ENCODE measurements around the gene PIEZO2. TPM values are rescaled to one million over a fixed set of nuclear protein-coding genes. Genes with fewer than 3 reads are reported as not detected.

PIEZO2 gene
- total and polyA plus RNA-seq, 2 experiments from 2014 or later = 24.5 to 70.8 TPM

DNA sequence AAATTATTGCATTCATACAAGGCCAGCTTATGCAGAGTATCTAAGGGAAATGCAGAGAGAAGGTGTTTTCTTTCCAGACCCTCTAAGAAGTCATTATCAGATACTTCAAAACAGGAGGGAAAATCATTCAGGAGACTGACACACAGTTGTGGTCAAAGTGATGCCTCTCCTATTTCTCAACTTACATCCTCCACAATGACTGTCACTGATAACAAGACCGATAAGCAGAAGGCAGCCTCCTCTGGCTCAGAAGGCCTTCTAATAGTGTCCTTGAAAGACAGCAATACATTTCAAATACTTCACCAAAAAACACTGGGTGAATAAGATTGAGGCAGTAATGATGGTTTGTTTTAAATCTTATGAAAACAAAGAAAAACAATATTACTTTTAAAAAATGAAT, 199.7 kb downstream of the PIEZO2 start:
- peaks cover 2% of the 10 kb centered on the region for H3K79me2 ChIP-seq
- H3K27me3 ChIP-seq = no peaks in the 10 kb centered on the region
- peaks cover 13% of the 10 kb centered on the region for H3K9me3 ChIP-seq (ENCODE audit: low read depth)
- no peak overlapping the region for H2AFZ ChIP-seq
- no peaks in the 10 kb centered on the region for H4K20me1 ChIP-seq (ENCODE audit: insufficient read depth, poor library complexity, severe bottlenecking)
- no peaks in the 10 kb centered on the region for H3K9me2 ChIP-seq (replicated peaks; ENCODE audit: insufficient read depth)
- H3K27ac ChIP-seq = no peak overlapping the region
- no peaks in the 10 kb centered on the region for H3K36me3 ChIP-seq (replicated peaks; ENCODE audit: insufficient read depth, low read depth)
- 34% methylated on average over 1 of the region's 1 CpG for WGBS (ENCODE audit: low lambda C conversion rate, missing lambda C conversion rate)
- H3K4me1 ChIP-seq (ENCODE audit: insufficient read depth) = no peaks in the 10 kb centered on the region
- TF ChIP-seq EZH2 (IDR thresholded peaks at IDR 0.05; ENCODE audit: borderline replicate concordance) = no peak
- TF ChIP-seq, protein P1, sequence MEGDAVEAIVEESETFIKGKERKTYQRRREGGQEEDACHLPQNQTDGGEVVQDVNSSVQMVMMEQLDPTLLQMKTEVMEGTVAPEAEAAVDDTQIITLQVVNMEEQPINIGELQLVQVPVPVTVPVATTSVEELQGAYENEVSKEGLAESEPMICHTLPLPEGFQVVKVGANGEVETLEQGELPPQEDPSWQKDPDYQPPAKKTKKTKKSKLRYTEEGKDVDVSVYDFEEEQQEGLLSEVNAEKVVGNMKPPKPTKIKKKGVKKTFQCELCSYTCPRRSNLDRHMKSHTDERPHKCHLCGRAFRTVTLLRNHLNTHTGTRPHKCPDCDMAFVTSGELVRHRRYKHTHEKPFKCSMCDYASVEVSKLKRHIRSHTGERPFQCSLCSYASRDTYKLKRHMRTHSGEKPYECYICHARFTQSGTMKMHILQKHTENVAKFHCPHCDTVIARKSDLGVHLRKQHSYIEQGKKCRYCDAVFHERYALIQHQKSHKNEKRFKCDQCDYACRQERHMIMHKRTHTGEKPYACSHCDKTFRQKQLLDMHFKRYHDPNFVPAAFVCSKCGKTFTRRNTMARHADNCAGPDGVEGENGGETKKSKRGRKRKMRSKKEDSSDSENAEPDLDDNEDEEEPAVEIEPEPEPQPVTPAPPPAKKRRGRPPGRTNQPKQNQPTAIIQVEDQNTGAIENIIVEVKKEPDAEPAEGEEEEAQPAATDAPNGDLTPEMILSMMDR (IDR thresholded peaks at IDR 0.05; ENCODE audit: poor library complexity) = no peak
- no peak for DNase-seq (ENCODE audit: low spot score)
- no peak overlapping the region for H3K4me3 ChIP-seq
- H3K4me2 ChIP-seq = no peak overlapping the region

DNA sequence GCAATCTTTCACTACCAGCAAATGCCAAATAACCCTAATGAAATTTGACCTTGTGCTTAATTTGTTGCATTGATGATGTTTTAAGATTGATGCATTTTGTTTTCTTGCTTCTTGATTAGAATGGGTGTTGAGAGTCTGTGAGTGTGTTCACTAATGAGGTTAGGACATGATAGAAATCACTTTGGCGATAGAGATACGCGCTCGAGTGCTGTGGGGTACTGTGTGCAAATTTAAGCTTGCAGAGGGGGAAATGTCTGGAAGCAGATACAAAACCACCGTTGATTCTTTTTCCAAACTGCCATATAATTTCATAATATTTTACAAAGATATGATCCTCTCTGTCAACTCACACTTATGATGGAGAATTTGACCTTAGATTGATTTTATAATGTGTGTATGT, 200.9 kb downstream of the PIEZO2 start:
- no peak for DNase-seq (ENCODE audit: low spot score)
- H3K27ac ChIP-seq = no peak overlapping the region
- H3K4me3 ChIP-seq = no peak overlapping the region
- H4K20me1 ChIP-seq (ENCODE audit: insufficient read depth, poor library complexity, severe bottlenecking) = no peaks in the 10 kb centered on the region
- H3K27me3 ChIP-seq = no peaks in the 10 kb centered on the region
- no peaks in the 10 kb centered on the region for H3K4me1 ChIP-seq (ENCODE audit: insufficient read depth)
- H3K4me2 ChIP-seq = no peak overlapping the region
- no peak overlapping the region for H2AFZ ChIP-seq
- TF ChIP-seq, protein P1 (IDR thresholded peaks at IDR 0.05; ENCODE audit: poor library complexity) = no peak
- TF ChIP-seq EZH2 (IDR thresholded peaks at IDR 0.05; ENCODE audit: borderline replicate concordance) (no peak), EZH2phosphoT487 (IDR thresholded peaks at IDR 0.05; ENCODE audit: low read depth, severe bottlenecking, unreplicated experiment) (no peak)
- H3K79me2 ChIP-seq = peaks cover 2% of the 10 kb centered on the region
- no peaks in the 10 kb centered on the region for H3K36me3 ChIP-seq (replicated peaks; ENCODE audit: insufficient read depth, low read depth)
- WGBS (ENCODE audit: low lambda C conversion rate, missing lambda C conversion rate) = 92% methylated on average over 5 of the region's 5 CpGs
- no peaks in the 10 kb centered on the region for H3K9me2 ChIP-seq (replicated peaks; ENCODE audit: insufficient read depth)
- peaks cover 13% of the 10 kb centered on the region for H3K9me3 ChIP-seq (ENCODE audit: low read depth)

DNA sequence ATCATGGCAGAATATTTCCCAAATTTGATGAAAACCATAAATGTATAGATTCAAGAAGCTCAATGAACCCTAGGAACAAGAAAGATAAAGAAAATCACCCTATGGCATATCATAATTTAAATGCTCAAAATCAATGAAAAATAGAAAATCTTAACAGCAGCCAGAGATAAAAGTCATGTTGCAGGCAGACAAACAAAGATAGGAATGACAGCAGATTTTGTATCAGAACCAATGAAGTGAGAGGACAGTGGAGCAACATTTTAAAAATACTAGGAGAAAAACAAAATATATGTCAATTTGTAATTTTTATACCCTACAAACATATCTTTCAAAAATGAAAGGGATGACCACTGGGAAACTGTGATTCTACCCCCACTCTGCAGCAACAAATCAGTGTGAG, 203.3 kb downstream of the PIEZO2 start:
- Histone ChIP-seq H3K9me2 (replicated peaks; ENCODE audit: insufficient read depth) (no peaks in the 10 kb centered on the region), H3K27ac (no peak overlapping the region), H3K4me2 (no peak overlapping the region), H3K27me3 (no peaks in the 10 kb centered on the region), H4K20me1 (ENCODE audit: insufficient read depth, poor library complexity, severe bottlenecking) (no peaks in the 10 kb centered on the region), H2AFZ (no peak overlapping the region), H3K79me2 (no peaks in the 10 kb centered on the region), H3K4me3 (no peak overlapping the region), H3K36me3 (replicated peaks; ENCODE audit: insufficient read depth, low read depth) (no peaks in the 10 kb centered on the region), H3K4me1 (ENCODE audit: insufficient read depth) (no peaks in the 10 kb centered on the region), H3K9me3 (ENCODE audit: low read depth) (peaks cover 13% of the 10 kb centered on the region)
- DNase-seq (ENCODE audit: low spot score) = no peak
- TF ChIP-seq EZH2phosphoT487 (IDR thresholded peaks at IDR 0.05; ENCODE audit: low read depth, severe bottlenecking, unreplicated experiment) (no peak), EZH2 (IDR thresholded peaks at IDR 0.05; ENCODE audit: borderline replicate concordance) (no peak)
- TF ChIP-seq, protein P1 (IDR thresholded peaks at IDR 0.05; ENCODE audit: poor library complexity) = no peak

DNA sequence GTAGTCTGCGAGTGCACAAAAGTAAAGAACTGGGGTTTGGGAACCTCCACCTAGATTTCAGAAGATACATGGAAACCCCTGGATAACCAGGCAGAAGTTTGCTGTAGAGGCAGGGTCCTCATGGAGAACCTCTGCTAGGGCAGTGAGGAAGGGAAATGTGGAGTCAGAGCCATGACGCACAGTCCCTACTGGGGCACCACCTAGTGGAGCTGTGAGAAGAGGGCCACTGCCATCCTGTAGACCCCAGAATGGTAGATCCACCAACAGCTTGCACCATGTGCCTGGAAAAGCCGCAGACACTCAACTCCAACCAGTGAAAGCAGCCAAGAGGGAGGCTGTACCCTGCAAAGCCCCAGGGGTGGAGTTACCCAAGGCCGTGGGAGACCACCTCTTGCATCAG, 206.4 kb downstream of the PIEZO2 start:
- H3K36me3 ChIP-seq (replicated peaks; ENCODE audit: insufficient read depth, low read depth) = no peaks in the 10 kb centered on the region
- no peak for DNase-seq (ENCODE audit: low spot score)
- no peak overlapping the region for H3K27ac ChIP-seq
- H3K4me3 ChIP-seq = no peak overlapping the region
- 81% methylated on average over 4 of the region's 4 CpGs for WGBS (ENCODE audit: low lambda C conversion rate, missing lambda C conversion rate)
- H4K20me1 ChIP-seq (ENCODE audit: insufficient read depth, poor library complexity, severe bottlenecking) = no peaks in the 10 kb centered on the region
- no peaks in the 10 kb centered on the region for H3K9me2 ChIP-seq (replicated peaks; ENCODE audit: insufficient read depth)
- TF ChIP-seq, protein P1 (IDR thresholded peaks at IDR 0.05; ENCODE audit: poor library complexity) = no peak
- TF ChIP-seq EZH2phosphoT487 (IDR thresholded peaks at IDR 0.05; ENCODE audit: low read depth, severe bottlenecking, unreplicated experiment) (no peak), EZH2 (IDR thresholded peaks at IDR 0.05; ENCODE audit: borderline replicate concordance) (no peak)
- H3K4me1 ChIP-seq (ENCODE audit: insufficient read depth) = no peaks in the 10 kb centered on the region
- H2AFZ ChIP-seq = no peak overlapping the region
- no peaks in the 10 kb centered on the region for H3K27me3 ChIP-seq
- no peak overlapping the region for H3K4me2 ChIP-seq
- H3K9me3 ChIP-seq (ENCODE audit: low read depth) = peaks cover 13% of the 10 kb centered on the region
- no peaks in the 10 kb centered on the region for H3K79me2 ChIP-seq

Data from hepatocyte (in vitro differentiated cells).